Epithelial cell of proximal tubule (primary cell): ENCODE data around the gene GRID2IP. TPM values are rescaled to one million over a fixed set of nuclear protein-coding genes. Genes with fewer than 3 reads are reported as not detected.

Experiments used
- DNase-seq: peaks from one replicate; pipeline ENCODE4 v3.0.0-alpha.2; 2011; ENCODE audit warnings: low read depth
- H3K4me3 ChIP-seq: 2 replicates; pipeline ENCODE4 v1.5.1; 2011; ENCODE audit warnings: low read depth, mild to moderate bottlenecking, low read length
- total RNA-seq: library from RNA; depleted of rRNA; stranded (reverse); fragments of >200 nt; gene quantifications from 2 replicates; pipeline ENCODE4 v1.2.3, GENCODE V29; 2015
- TF ChIP-seq, protein P1 (sequence below): conservative IDR thresholded peaks from 2 replicates; pipeline ENCODE4 v1.5.1; 2012; ENCODE audit warnings: low read depth, mild to moderate bottlenecking, low read length

GRID2IP gene
- total RNA-seq, 1 donor from 2014 or later = not detected

DNA sequence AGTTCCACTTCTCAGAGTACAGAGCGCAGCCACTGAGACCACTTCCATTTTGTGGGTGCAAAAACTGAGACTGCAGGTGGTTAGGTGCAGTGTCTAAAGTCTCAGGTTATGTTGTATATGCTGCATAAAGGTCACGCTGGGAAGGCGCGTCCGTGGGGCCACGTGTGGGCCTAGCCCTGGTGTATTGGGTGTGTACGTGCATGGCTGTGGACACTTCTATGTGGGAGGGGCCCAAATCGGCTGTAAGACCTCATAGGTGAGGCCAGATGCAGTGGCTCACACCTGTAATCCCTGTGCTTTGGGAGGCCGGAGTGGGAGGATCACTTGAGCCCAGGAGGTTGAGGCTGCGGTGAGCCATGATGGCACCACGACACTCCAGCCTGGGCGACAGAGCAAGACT lies 37.7 kb downstream of the GRID2IP start:
- DNase-seq = no peak
- no peak overlapping the region for H3K4me3 ChIP-seq
- TF ChIP-seq, protein P1, sequence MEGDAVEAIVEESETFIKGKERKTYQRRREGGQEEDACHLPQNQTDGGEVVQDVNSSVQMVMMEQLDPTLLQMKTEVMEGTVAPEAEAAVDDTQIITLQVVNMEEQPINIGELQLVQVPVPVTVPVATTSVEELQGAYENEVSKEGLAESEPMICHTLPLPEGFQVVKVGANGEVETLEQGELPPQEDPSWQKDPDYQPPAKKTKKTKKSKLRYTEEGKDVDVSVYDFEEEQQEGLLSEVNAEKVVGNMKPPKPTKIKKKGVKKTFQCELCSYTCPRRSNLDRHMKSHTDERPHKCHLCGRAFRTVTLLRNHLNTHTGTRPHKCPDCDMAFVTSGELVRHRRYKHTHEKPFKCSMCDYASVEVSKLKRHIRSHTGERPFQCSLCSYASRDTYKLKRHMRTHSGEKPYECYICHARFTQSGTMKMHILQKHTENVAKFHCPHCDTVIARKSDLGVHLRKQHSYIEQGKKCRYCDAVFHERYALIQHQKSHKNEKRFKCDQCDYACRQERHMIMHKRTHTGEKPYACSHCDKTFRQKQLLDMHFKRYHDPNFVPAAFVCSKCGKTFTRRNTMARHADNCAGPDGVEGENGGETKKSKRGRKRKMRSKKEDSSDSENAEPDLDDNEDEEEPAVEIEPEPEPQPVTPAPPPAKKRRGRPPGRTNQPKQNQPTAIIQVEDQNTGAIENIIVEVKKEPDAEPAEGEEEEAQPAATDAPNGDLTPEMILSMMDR = no peak

DNA sequence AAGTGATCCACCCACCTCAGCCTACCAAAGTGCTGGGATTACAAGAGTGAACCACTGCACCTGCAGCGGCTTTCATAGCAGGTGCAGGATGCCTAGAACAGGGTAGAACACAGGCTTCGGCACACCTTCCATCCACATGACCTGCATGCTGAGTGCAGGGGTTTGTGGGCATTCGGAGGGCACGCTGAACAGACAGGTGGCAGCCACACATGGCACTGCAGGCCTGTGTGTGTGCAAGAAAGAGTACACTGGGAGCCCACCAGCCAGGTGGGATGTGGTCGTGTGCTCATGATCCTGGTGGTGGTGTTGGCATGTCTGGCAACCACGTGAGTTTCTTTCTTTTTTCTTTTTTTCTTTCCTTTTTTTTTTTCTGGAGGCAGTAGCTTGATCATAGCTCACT lies 38.4 kb downstream of the GRID2IP start:
- TF ChIP-seq, protein P1 = no peak
- no peak for DNase-seq
- H3K4me3 ChIP-seq = no peak overlapping the region

DNA sequence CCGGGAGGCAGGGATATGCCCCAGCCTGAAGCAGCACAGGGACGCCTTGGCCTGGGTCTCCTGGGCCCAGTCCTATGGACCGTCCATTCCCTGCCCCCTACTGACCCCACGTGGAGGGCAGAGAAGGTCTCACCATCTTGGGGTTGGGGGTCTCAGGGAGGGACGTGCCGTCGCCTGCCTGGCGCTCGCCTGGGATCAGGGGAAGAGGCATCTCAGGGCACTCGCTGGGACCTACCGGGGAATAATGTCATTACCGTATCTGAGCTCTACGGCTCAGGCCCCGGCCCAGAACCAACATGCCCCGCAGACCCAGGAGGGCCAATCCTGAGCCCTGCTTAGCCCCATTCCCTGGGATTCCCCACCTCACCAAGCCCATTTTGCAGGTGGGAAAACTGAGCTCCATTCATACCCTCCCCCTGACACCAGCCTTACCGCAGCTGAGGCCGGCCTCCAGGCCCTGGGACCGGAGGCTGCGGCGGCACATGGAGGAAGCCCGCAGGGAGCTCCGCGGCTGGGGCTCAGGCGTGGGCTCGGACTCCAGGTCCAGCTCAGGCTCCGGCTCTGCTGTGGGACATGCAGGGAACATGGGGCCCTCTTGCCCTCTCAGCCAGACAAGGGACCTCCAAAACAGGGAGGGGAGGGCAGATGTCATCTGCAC lies 40.7 kb downstream of the GRID2IP start:
- no peak for DNase-seq
- H3K4me3 ChIP-seq = no peak overlapping the region
- TF ChIP-seq, protein P1 = no peak

DNA sequence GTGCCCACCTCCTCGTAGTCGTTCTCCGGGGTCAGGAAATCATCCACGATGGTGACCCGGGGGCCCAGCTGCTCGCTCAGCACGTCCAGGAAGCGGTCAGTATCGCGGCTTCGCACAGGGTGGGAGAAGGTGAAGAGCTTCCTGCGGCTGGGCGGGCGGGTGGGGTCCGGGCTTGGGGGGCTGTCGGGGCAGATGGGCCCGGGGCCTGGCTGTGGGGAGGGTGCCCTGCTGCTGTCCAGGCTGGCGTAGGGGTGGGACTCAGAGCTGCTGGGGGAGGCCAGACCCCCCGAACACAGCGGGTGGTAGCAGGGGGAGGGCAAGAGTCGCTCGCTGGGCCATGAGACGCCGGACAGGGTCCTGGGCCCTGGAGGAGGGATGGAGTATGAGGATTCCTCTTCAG lies 42.3 kb downstream of the GRID2IP start:
- no peak overlapping the region for H3K4me3 ChIP-seq
- no peak for DNase-seq
- TF ChIP-seq, protein P1 = no peak

DNA sequence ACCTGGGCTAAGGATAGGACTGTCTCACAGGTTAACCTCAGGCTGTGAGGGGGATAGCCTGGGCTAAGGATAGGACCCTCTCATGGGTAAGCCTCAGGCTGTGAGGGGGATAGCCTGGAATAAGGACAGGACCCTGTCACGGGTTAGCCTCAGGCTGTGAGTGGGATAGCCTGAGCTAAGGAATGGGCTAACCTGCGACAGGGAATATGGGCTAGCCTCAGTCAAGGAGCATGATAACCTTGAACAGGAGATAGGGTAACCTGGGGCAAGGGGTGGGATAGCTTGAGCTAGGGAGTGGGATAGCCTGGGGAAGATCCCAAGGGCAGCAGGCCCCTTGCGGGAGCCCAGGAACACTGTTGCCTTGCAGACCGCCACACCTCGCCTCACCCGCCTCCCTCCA lies 42.7 kb downstream of the GRID2IP start:
- TF ChIP-seq, protein P1 = no peak
- H3K4me3 ChIP-seq = no peak overlapping the region
- DNase-seq = no peak

DNA sequence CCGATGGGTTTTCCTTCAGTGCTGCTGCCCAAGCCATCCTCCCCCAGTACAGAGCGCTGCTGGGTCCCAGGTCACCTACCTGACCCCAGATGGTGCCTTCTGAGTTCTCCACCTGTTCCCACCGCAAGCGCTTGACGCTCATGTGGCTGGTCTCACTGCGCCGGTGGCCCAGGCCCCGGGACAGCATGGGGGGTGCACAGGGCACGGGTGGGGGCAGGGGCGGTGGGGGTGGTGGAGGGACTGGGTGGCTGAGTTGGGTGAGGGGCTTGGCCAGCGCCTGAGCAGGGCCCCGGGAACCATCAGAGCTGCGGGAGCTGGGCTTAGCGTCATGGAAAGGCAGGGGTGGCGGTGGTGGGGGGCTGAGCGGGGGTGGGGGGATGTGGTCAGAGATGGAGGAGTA lies 43.4 kb downstream of the GRID2IP start:
- DNase-seq = no peak
- H3K4me3 ChIP-seq = no peak overlapping the region
- TF ChIP-seq, protein P1 = no peak
